Stimulated activated CD4-positive, alpha-beta T cell treated with anti-CD3 and anti-CD28 coated beads, Interleukin-2, amount 100 ng/mL, for 4 hours (primary cell): ENCODE data around the gene ZNF282.
A peak's percentile ranks its signal among the peaks of the same experiment; 100 is the strongest.
"Not testable (repeated sequence)": the region's sequence is repeated elsewhere in the genome, so short reads cannot be mapped to it uniquely, and the experiment has no call there.

Experiments
- DNase-seq: peaks from one replicate; pipeline ENCODE4 v3.0.0-alpha.2; 2020; ENCODE audit warnings: low read depth

ZNF282 gene

GRCh38 chr7:149225106-149225505 lies 29.8 kb downstream of the ZNF282 start:
- DNase-seq = no peak

GRCh38 chr7:149225656-149226055 lies 30.3 kb downstream of the ZNF282 start:
- no peak for DNase-seq

GRCh38 chr7:149226366-149226765 lies 31.0 kb downstream of the ZNF282 start:
- not testable (repeated sequence) for DNase-seq

GRCh38 chr7:149226840-149227494 lies 31.6 kb downstream of the ZNF282 start:
- DNase-seq = no peak

GRCh38 chr7:149228831-149229471 lies 33.6 kb downstream of the ZNF282 start:
- no peak for DNase-seq

GRCh38 chr7:149229526-149229925 lies 34.2 kb downstream of the ZNF282 start:
- DNase-seq = no peak

GRCh38 chr7:149232362-149232761 lies 37.0 kb downstream of the ZNF282 start:
- no peak for DNase-seq

GRCh38 chr7:149233655-149234204 lies 38.4 kb downstream of the ZNF282 start:
- not testable (repeated sequence) for DNase-seq

- DNase-seq = no peak
Measured at GRCh38 chr7:149237502-149237901, 42.2 kb downstream of the ZNF282 start.

- no peak for DNase-seq
Measured at GRCh38 chr7:149238051-149238450, 42.7 kb downstream of the ZNF282 start.

GRCh38 chr7:149239345-149240143 lies 44.2 kb downstream of the ZNF282 start, which contains the start of gene ZNF212:
TSS of gene ZNF212 (plus strand) at chr7:149239651. CDS start at chr7:149239779, 128 bp downstream.
- peak; percentile 80 for DNase-seq

- no peak for DNase-seq
Measured at GRCh38 chr7:149240637-149241036, 45.3 kb downstream of the ZNF282 start.

GRCh38 chr7:149241696-149242095 lies 46.4 kb downstream of the ZNF282 start:
- no peak for DNase-seq

- DNase-seq = no peak
Measured at GRCh38 chr7:149245244-149245643, 49.9 kb downstream of the ZNF282 start.

GRCh38 chr7:149245744-149246143 lies 50.4 kb downstream of the ZNF282 start:
- DNase-seq = no peak

- no peak for DNase-seq
Measured at GRCh38 chr7:149248777-149249176, 53.4 kb downstream of the ZNF282 start.

GRCh38 chr7:149250151-149250550 lies 54.8 kb downstream of the ZNF282 start:
- DNase-seq = not testable (repeated sequence)

GRCh38 chr7:149251518-149251917 lies 56.2 kb downstream of the ZNF282 start:
- DNase-seq = not testable (repeated sequence)

GRCh38 chr7:149252378-149252777 lies 57.0 kb downstream of the ZNF282 start:
- no peak for DNase-seq

- no peak for DNase-seq
Measured at GRCh38 chr7:149253665-149254064, 58.3 kb downstream of the ZNF282 start.

- no peak for DNase-seq
Measured at GRCh38 chr7:149254181-149254858, 59.0 kb downstream of the ZNF282 start.

GRCh38 chr7:149255174-149255573 lies 59.8 kb downstream of the ZNF282 start:
- DNase-seq = no peak
